Middle frontal gyrus (tissue), 1 donor: ENCODE results near the gene MAMDC2.

Source experiments
- DNase-seq: peaks from one replicate; pipeline ENCODE4 v3.0.0-alpha.2; 2015; ENCODE audit warnings: low spot score; ENCODE audit errors: extremely low spot score

The MAMDC2 gene

GRCh38 chr9:70043689-70044489 is at the start of gene MAMDC2:
MAMDC2 (plus strand) TSS chr9:70043848; CDS start chr9:70044198, 350 bp downstream.
- no peak for DNase-seq

- DNase-seq: no peak
Measured at GRCh38 chr9:69995846-69996245, 47.8 kb upstream of the MAMDC2 start.

- DNase-seq: no peak
Measured at GRCh38 chr9:69996967-69997366, 46.7 kb upstream of the MAMDC2 start.

GRCh38 chr9:69997524-69997923 is 46.1 kb upstream of the MAMDC2 start:
- no peak for DNase-seq

GRCh38 chr9:69999315-69999714 is 44.3 kb upstream of the MAMDC2 start:
- DNase-seq: no peak

GRCh38 chr9:70000469-70000868 is 43.2 kb upstream of the MAMDC2 start:
- no peak for DNase-seq

- no peak for DNase-seq
Measured at GRCh38 chr9:70003901-70004714, 39.5 kb upstream of the MAMDC2 start.

- DNase-seq: no peak
Measured at GRCh38 chr9:70006306-70006705, 37.3 kb upstream of the MAMDC2 start.

- DNase-seq: no peak
Measured at GRCh38 chr9:70007831-70008230, 35.8 kb upstream of the MAMDC2 start.

GRCh38 chr9:70010015-70010414 is 33.6 kb upstream of the MAMDC2 start:
- no peak for DNase-seq

GRCh38 chr9:70011366-70011765 is 32.3 kb upstream of the MAMDC2 start:
- DNase-seq: no peak

GRCh38 chr9:70012569-70012968 is 31.1 kb upstream of the MAMDC2 start:
- no peak for DNase-seq

GRCh38 chr9:70013598-70014196 is 30.0 kb upstream of the MAMDC2 start:
- no peak for DNase-seq

GRCh38 chr9:70015099-70015498 is 28.5 kb upstream of the MAMDC2 start:
- DNase-seq: no peak

- DNase-seq: no peak
Measured at GRCh38 chr9:70020217-70020616, 23.4 kb upstream of the MAMDC2 start.

GRCh38 chr9:70020991-70021571 is 22.6 kb upstream of the MAMDC2 start:
- peak; percentile 26 for DNase-seq

- no peak for DNase-seq
Measured at GRCh38 chr9:70028287-70028686, 15.4 kb upstream of the MAMDC2 start.

- DNase-seq: no peak
Measured at GRCh38 chr9:70030156-70030555, 13.5 kb upstream of the MAMDC2 start.

GRCh38 chr9:70031141-70031545 is 12.5 kb upstream of the MAMDC2 start:
- DNase-seq: no peak

GRCh38 chr9:70034271-70034711 is 9.4 kb upstream of the MAMDC2 start:
- DNase-seq: no peak

- no peak for DNase-seq
Measured at GRCh38 chr9:70035691-70036090, 8.0 kb upstream of the MAMDC2 start.

GRCh38 chr9:70036641-70037040 is 7.0 kb upstream of the MAMDC2 start:
- no peak for DNase-seq
